ENCODE measurements around the gene ITPR1.

DNA sequence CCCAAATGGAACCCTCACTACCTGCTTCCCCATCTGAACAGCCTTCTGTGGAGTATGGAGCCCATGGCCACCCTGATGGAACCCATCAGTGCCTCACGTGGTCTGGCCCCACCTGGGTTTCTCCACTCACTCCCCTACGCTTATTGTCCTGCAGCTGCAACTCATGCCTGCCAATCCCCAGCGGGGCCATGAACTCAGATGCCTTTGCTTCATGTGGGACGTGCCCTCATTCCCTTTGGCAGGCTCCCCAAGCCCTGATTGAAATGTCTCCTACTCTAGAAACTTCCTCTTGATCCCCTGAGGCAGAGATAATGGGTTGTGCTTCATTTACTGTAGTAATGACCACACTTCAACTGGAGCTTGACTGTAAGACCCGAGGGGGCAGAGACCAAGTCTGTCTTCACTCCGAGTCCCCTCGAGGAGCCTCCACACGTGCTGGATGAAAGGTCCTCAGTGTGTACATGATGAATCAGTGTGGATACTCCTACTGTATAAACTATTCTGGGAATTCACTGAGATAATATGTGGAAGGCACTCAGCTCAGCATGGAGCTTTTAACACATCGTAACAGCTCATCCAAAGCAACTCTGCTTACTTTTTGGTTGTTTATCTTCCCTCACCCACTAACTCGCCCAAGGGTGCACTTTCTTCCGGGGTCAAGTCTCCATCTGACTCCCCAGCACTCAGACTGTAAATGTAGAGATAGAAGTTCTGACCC is 253.3 kb downstream of the ITPR1 start:
- TF ChIP-seq USF2 (IDR thresholded peaks at IDR 0.05) (no peak), KDM5A (IDR thresholded peaks at IDR 0.05) (no peak), CTCF (IDR thresholded peaks at IDR 0.05) (no peak), EHMT2 (IDR thresholded peaks at IDR 0.05; ENCODE audit: low read depth) (no peak), REST (IDR thresholded peaks at IDR 0.05) (no peak), POLR2A (IDR thresholded peaks at IDR 0.05; ENCODE audit: low read length) (no peak), TP53 (CRISPR knock-in tag; IDR thresholded peaks at IDR 0.05) (no peak), CHD2 (IDR thresholded peaks at IDR 0.05; ENCODE audit: low read length, partially characterized antibody) (no peak), RNF2 (IDR thresholded peaks at IDR 0.05; ENCODE audit: borderline replicate concordance, low read depth) (no peak), HEYL (CRISPR knock-in tag; IDR thresholded peaks at IDR 0.05) (no peak)
